HEK293 (cell line): ENCODE measurements around the gene TNIK.

Source experiments
- CTCF ChIA-PET: fragments of 350-600 bp; formaldehyde crosslinking; extraction: SDS; loops from one replicate; lab custom pipeline; 2021; ENCODE audit warnings: antibody characterized with exemption; lab: Yijun Ruan, JAX
- POLR2A ChIA-PET: fragments of 300-600 bp; formaldehyde crosslinking; extraction: SDS; loops from one replicate; lab custom pipeline; 2020; ENCODE audit warnings: antibody characterized with exemption, inconsistent platforms; lab: Yijun Ruan, JAX
- H3K27ac ChIP-seq: fragments of 200-500 bp; sonication (Bioruptor generic); 2 replicates; pipeline ENCODE4 v1.5.1; 2014; ENCODE audit warnings: low read depth, low read length, control low read depth, inconsistent platforms; ENCODE audit errors: extremely low read depth
- H3K36me3 ChIP-seq, 2 experiments: fragments of 200-500 bp in 1 of 2; sonication (Bioruptor generic) in 1 of 2; 1 replicate in 1 of 2; 2 replicates in 1 of 2; pipeline ENCODE4 v1.5.1; 2014 to 2017; ENCODE audit warnings: inconsistent platforms in 2 of 2, low read length in 2 of 2; ENCODE audit not compliant: control insufficient read depth in 2 of 2, insufficient read depth in 1 of 2
- H3K4me1 ChIP-seq: fragments of 200-500 bp; sonication (Bioruptor generic); 2 replicates; pipeline ENCODE4 v1.5.1; 2014; ENCODE audit warnings: mild to moderate bottlenecking, low read length, inconsistent platforms; ENCODE audit not compliant: control insufficient read depth, insufficient read depth
- H3K4me3 ChIP-seq: 2 replicates; pipeline ENCODE4 v1.5.1; 2011; ENCODE audit warnings: low read depth, mild to moderate bottlenecking, control low read depth, low read length, moderate library complexity
- H3K9me3 ChIP-seq: fragments of 200-500 bp; sonication (Bioruptor generic); 2 replicates; pipeline ENCODE4 v1.5.1; 2014; ENCODE audit warnings: low read depth, low read length, inconsistent platforms; ENCODE audit not compliant: control insufficient read depth, insufficient read depth
- ATF2 ChIP-seq: fragments of 450-650 bp; formaldehyde crosslinking; IDR thresholded peaks from 2 replicates; pipeline ENCODE4 v1.5.1; 2016; ENCODE audit warnings: missing biosample characterization, missing genetic modification characterization, low read depth
- HOXC10 ChIP-seq: sonication (generic); formaldehyde crosslinking; IDR thresholded peaks from 2 replicates; pipeline ENCODE4 v1.8.1; 2023; ENCODE audit warnings: mild to moderate bottlenecking, missing genetic modification reagents
- OVOL3 ChIP-seq: fragments of 450-650 bp; formaldehyde crosslinking; IDR thresholded peaks from 2 replicates; pipeline ENCODE4 v1.5.1; 2016; ENCODE audit warnings: missing biosample characterization, missing genetic modification characterization
- SCRT1 ChIP-seq: fragments of 450-650 bp; formaldehyde crosslinking; IDR thresholded peaks from 2 replicates; pipeline ENCODE4 v1.5.1; 2016; ENCODE audit warnings: missing biosample characterization, missing genetic modification characterization, borderline replicate concordance
- ZFP37 ChIP-seq: fragments of 450-650 bp; formaldehyde crosslinking; IDR thresholded peaks from 2 replicates; pipeline ENCODE4 v1.5.1; 2016; ENCODE audit warnings: missing biosample characterization, missing genetic modification characterization
- ZNF138 ChIP-seq: fragments of 450-650 bp; formaldehyde crosslinking; IDR thresholded peaks from 2 replicates; pipeline ENCODE4 v1.5.1; 2016; ENCODE audit warnings: missing biosample characterization, missing genetic modification characterization, borderline replicate concordance
- ZNF19 ChIP-seq: fragments of 450-650 bp; formaldehyde crosslinking; IDR thresholded peaks from 2 replicates; pipeline ENCODE4; 2016; ENCODE audit warnings: missing biosample characterization, missing genetic modification characterization, low read depth
- ZNF26 ChIP-seq: fragments of 450-650 bp; formaldehyde crosslinking; IDR thresholded peaks from 2 replicates; pipeline ENCODE4 v1.5.1; 2016; ENCODE audit warnings: missing biosample characterization, missing genetic modification characterization
- ZNF302 ChIP-seq: fragments of 450-650 bp; formaldehyde crosslinking; IDR thresholded peaks from 2 replicates; pipeline ENCODE4 v1.5.1; 2016; ENCODE audit warnings: missing biosample characterization, missing genetic modification characterization, low read depth
- ZNF48 ChIP-seq: fragments of 450-650 bp; formaldehyde crosslinking; IDR thresholded peaks from 2 replicates; pipeline ENCODE4 v1.5.1; 2016; ENCODE audit warnings: missing biosample characterization, missing genetic modification characterization
- ZNF488 ChIP-seq: fragments of 450-650 bp; formaldehyde crosslinking; IDR thresholded peaks from 2 replicates; pipeline ENCODE4 v1.5.1; 2016; ENCODE audit warnings: missing biosample characterization, missing genetic modification characterization
- ZNF544 ChIP-seq: fragments of 450-650 bp; formaldehyde crosslinking; IDR thresholded peaks from 2 replicates; pipeline ENCODE4 v1.5.0; 2017; ENCODE audit warnings: missing biosample characterization, missing genetic modification characterization
- ZNF549 ChIP-seq: fragments of 450-650 bp; IDR thresholded peaks from 2 replicates; pipeline ENCODE4 v1.5.1; 2018; ENCODE audit warnings: missing biosample characterization, missing genetic modification characterization, mild to moderate bottlenecking, inconsistent platforms, moderate library complexity
- ZNF560 ChIP-seq: fragments of 450-650 bp; formaldehyde crosslinking; IDR thresholded peaks from 2 replicates; pipeline ENCODE4 v1.5.1; 2017; ENCODE audit warnings: missing biosample characterization, missing genetic modification characterization, borderline replicate concordance
- ZNF580 ChIP-seq: fragments of 450-650 bp; formaldehyde crosslinking; IDR thresholded peaks from 2 replicates; pipeline ENCODE4 v1.5.1; 2016; ENCODE audit warnings: missing biosample characterization, missing genetic modification characterization
- ZNF600 ChIP-seq: fragments of 450-650 bp; formaldehyde crosslinking; IDR thresholded peaks from 2 replicates; pipeline ENCODE4 v1.5.1; 2016; ENCODE audit warnings: missing biosample characterization, missing genetic modification characterization
- ZNF654 ChIP-seq: fragments of 450-650 bp; formaldehyde crosslinking; IDR thresholded peaks from 2 replicates; pipeline ENCODE4 v1.5.1; 2016; ENCODE audit warnings: low read depth, missing biosample characterization, missing genetic modification characterization
- ZSCAN30 ChIP-seq: fragments of 450-650 bp; IDR thresholded peaks from 2 replicates; pipeline ENCODE4 v1.5.1; 2018; ENCODE audit warnings: missing biosample characterization, mild to moderate bottlenecking, missing genetic modification characterization, moderate library complexity

The TNIK gene

GRCh38 chr3:171436380-171436779, 23.8 kb downstream of the TNIK start:
- no peak overlapping the region for H3K4me3 ChIP-seq
- H3K27ac ChIP-seq: no peak overlapping the region
- CTCF ChIA-PET: interaction anchor here (0.6 to 1.1 kb wide), 2 partner anchors 103 to 248 kb away, joined by 3 read pairs; no protein-coding TSS in a partner anchor
- TF ChIP-seq ZNF48: no peak
- TF ChIP-seq ZNF580: no peak
- no peak for TF ChIP-seq ZNF19
- no peak for TF ChIP-seq ZNF600 (tag by site-specific recombination)
- TF ChIP-seq HOXC10 (CRISPR knock-in tag): no peak
- no peak for TF ChIP-seq ZSCAN30 (tag by site-specific recombination)
- no peak for TF ChIP-seq OVOL3 (tag by site-specific recombination)
- TF ChIP-seq ZNF488: no peak
- H3K36me3 ChIP-seq: no peaks in the 10 kb centered on the region
- no peaks in the 10 kb centered on the region for H3K9me3 ChIP-seq
- peaks cover 2% of the 10 kb centered on the region; the same call in 1 of the 2 replicates for H3K4me1 ChIP-seq
- POLR2A ChIA-PET: interaction anchor here (0.6 kb wide), 1 partner anchor 1672 kb away, joined by 4 read pairs; the partner anchor contains the start of gene TERC

GRCh38 chr3:171435757-171436156, 24.4 kb downstream of the TNIK start:
- H3K9me3 ChIP-seq: no peaks in the 10 kb centered on the region
- no peak overlapping the region for H3K27ac ChIP-seq
- no peaks in the 10 kb centered on the region for H3K36me3 ChIP-seq
- POLR2A ChIA-PET: interaction anchor here (0.6 kb wide), 1 partner anchor 1671 kb away, joined by 4 read pairs; the partner anchor contains the start of gene TERC
- CTCF ChIA-PET: interaction anchor here (0.6 kb wide), 1 partner anchor 247 kb away, joined by 3 read pairs; no protein-coding TSS in a partner anchor
- TF ChIP-seq ZNF26: no peak
- TF ChIP-seq ZNF600 (tag by site-specific recombination): peak; percentile 38; the same call in 1 of the 2 replicates
- peaks cover 2% of the 10 kb centered on the region; the same call in 1 of the 2 replicates for H3K4me1 ChIP-seq
- H3K4me3 ChIP-seq: no peak overlapping the region

- no peak overlapping the region for H3K4me3 ChIP-seq
- no peak overlapping the region for H3K27ac ChIP-seq
- H3K9me3 ChIP-seq: no peaks in the 10 kb centered on the region
- CTCF ChIA-PET: no interaction called here
- TF ChIP-seq ZFP37 (tag by site-specific recombination) (no peak), ZNF560 (no peak), ZNF302 (no peak), ZSCAN30 (tag by site-specific recombination) (no peak), ATF2 (tag by site-specific recombination) (no peak), ZNF654 (tag by site-specific recombination) (no peak), ZNF549 (no peak), SCRT1 (tag by site-specific recombination) (no peak), ZNF138 (tag by site-specific recombination) (no peak), ZNF544 (tag by site-specific recombination) (no peak)
- TF ChIP-seq, all 188 proteins: peak for 0
- POLR2A ChIA-PET: no interaction called here
- peaks cover 2% of the 10 kb centered on the region; the same call in 1 of the 2 replicates for H3K4me1 ChIP-seq
- H3K36me3 ChIP-seq: no peaks in the 10 kb centered on the region
Observed at GRCh38 chr3:171435143-171435542, 25.1 kb downstream of the TNIK start.
